HepG2 (cell line): Measurements from ENCODE around the gene LCAT. TPM values are rescaled to one million over a fixed set of nuclear protein-coding genes. Genes with fewer than 3 reads are reported as not detected.

Experiments
- GMEB2 ChIP-seq: IDR thresholded peaks from 2 replicates; pipeline ENCODE4 v1.6.1; 2016; ENCODE audit warnings: missing biosample characterization, missing genetic modification reagents, low read depth
- HCFC1 ChIP-seq: fragments of 150-350 bp; IDR thresholded peaks from 2 replicates; pipeline ENCODE4 v1.6.1; 2014; ENCODE audit warnings: low read depth, low read length
- KDM3A ChIP-seq: IDR thresholded peaks from 2 replicates; pipeline ENCODE4 v1.6.1; 2018; ENCODE audit warnings: low read depth, missing compliant biosample characterization
- KDM5A ChIP-seq: fragments of 200-600 bp; sonication (generic); IDR thresholded peaks from 2 replicates; pipeline ENCODE4 v1.7.0; 2018; ENCODE audit warnings: antibody characterized with exemption, mild to moderate bottlenecking, low read length, borderline replicate concordance
- KDM5B ChIP-seq: sonication (generic); formaldehyde crosslinking; IDR thresholded peaks from 2 replicates; pipeline ENCODE4 v1.4.0; 2020; ENCODE audit warnings: missing genetic modification reagents, mild to moderate bottlenecking, borderline replicate concordance
- NFRKB ChIP-seq: fragments of 450-650 bp; IDR thresholded peaks from 2 replicates; pipeline ENCODE4 v1.6.1; 2017
- NR2F6 ChIP-seq, 2 experiments: IDR thresholded peaks; 2 replicates each; pipeline ENCODE4 v1.6.1; 2016; ENCODE audit warnings: antibody characterized with exemption in 1 of 2, mild to moderate bottlenecking in 1 of 2
- SKI ChIP-seq: fragments of 450-650 bp; IDR thresholded peaks from one replicate; pipeline ENCODE4 v1.6.1; 2018; ENCODE audit warnings: mild to moderate bottlenecking; ENCODE audit not compliant: partially characterized antibody
- ZFP41 ChIP-seq: sonication (generic); formaldehyde crosslinking; IDR thresholded peaks from 2 replicates; pipeline ENCODE4 v1.4.0; 2020; ENCODE audit warnings: mild to moderate bottlenecking, missing genetic modification reagents, borderline replicate concordance
- ZNF234 ChIP-seq: sonication (generic); formaldehyde crosslinking; conservative IDR thresholded peaks from 2 replicates; pipeline ENCODE4 v1.5.1; 2020; ENCODE audit warnings: mild to moderate bottlenecking, missing genetic modification reagents
- ZNF441 ChIP-seq: sonication (generic); formaldehyde crosslinking; IDR thresholded peaks from 2 replicates; pipeline ENCODE4 v1.7.0; 2021; ENCODE audit warnings: missing genetic modification reagents, borderline replicate concordance
- ZNF484 ChIP-seq: sonication (generic); formaldehyde crosslinking; IDR thresholded peaks from 2 replicates; pipeline ENCODE4 v1.5.1; 2020; ENCODE audit warnings: mild to moderate bottlenecking, low read depth, missing genetic modification reagents, borderline replicate concordance
- polyA plus RNA-seq, 8 experiments: library from polyadenylated mRNA; depleted of rRNA in 3 of 8; stranded (reverse) in 7 of 8; unstranded in 1 of 8; fragments of >200 nt; fragmentation: Illumina TruSeq in 4 of 8; extraction: Trizol in 4 of 8; gene quantifications; 2 replicates each; pipeline versions ENCODE4 v1.2.1 to v1.2.3, GENCODE V29; 2011 to 2016; ENCODE audit warnings: low read depth in 4 of 8, missing spikeins in 1 of 8, mixed read lengths in 1 of 8; ENCODE audit not compliant: insufficient read depth in 1 of 8
- total RNA-seq, 5 experiments: library from RNA; depleted of rRNA; stranded (reverse); fragments of >200 nt; fragmentation: Illumina TruSeq; extraction: Trizol; gene quantifications; 2 replicates each; pipeline ENCODE4 v1.2.3, GENCODE V29; 2016; ENCODE audit warnings: low read depth in 1 of 5
- TF ChIP-seq, protein P1 (sequence below): sonication (generic); formaldehyde crosslinking; IDR thresholded peaks from 2 replicates; pipeline ENCODE4 v1.5.1; 2020; ENCODE audit warnings: mild to moderate bottlenecking, missing genetic modification reagents, moderate library complexity
- TF ChIP-seq, protein P2 (sequence below): sonication (generic); formaldehyde crosslinking; IDR thresholded peaks from 2 replicates; pipeline ENCODE4 v1.4.0; 2020; ENCODE audit warnings: mild to moderate bottlenecking, missing genetic modification reagents
- TF ChIP-seq, protein P3 (sequence below): sonication (generic); formaldehyde crosslinking; IDR thresholded peaks from 2 replicates; pipeline ENCODE4 v1.5.0; 2020; ENCODE audit warnings: missing genetic modification reagents, mild to moderate bottlenecking, borderline replicate concordance
- TF ChIP-seq, protein P4 (sequence below): sonication (generic); formaldehyde crosslinking; IDR thresholded peaks from 2 replicates; pipeline ENCODE4 v1.4.0; 2020; ENCODE audit warnings: missing genetic modification reagents, borderline replicate concordance
- TF ChIP-seq, protein P5 (sequence below): sonication (generic); formaldehyde crosslinking; IDR thresholded peaks from 2 replicates; pipeline ENCODE4 v1.8.0; 2022; ENCODE audit warnings: missing genetic modification reagents, low read depth, mild to moderate bottlenecking, borderline replicate concordance

Gene LCAT
- total and polyA plus RNA-seq, 2 of the 13 experiments (the other 11 are each of a cell fraction or from before 2014, with no cell fraction given): 36.1 to 38.9 TPM

GRCh38 chr16:67993207-67994039 lies 49.5 kb upstream of the LCAT start (continued):
- no peak for TF ChIP-seq HCFC1
- TF ChIP-seq ZFP41 (CRISPR knock-in tag): no peak
- no peak for TF ChIP-seq KDM5A
- TF ChIP-seq, protein P1, sequence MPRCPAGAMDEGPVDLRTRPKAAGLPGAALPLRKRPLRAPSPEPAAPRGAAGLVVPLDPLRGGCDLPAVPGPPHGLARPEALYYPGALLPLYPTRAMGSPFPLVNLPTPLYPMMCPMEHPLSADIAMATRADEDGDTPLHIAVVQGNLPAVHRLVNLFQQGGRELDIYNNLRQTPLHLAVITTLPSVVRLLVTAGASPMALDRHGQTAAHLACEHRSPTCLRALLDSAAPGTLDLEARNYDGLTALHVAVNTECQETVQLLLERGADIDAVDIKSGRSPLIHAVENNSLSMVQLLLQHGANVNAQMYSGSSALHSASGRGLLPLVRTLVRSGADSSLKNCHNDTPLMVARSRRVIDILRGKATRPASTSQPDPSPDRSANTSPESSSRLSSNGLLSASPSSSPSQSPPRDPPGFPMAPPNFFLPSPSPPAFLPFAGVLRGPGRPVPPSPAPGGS (CRISPR knock-in tag): no peak; the same call in 1 of the 2 replicates
- TF ChIP-seq KDM5B: peak; percentile 76; the same call in 1 of the 2 replicates
- no peak for TF ChIP-seq NFRKB
- TF ChIP-seq SKI: peak; percentile 58
- no peak for TF ChIP-seq GMEB2 (CRISPR knock-in tag)
- TF ChIP-seq, protein P2, sequence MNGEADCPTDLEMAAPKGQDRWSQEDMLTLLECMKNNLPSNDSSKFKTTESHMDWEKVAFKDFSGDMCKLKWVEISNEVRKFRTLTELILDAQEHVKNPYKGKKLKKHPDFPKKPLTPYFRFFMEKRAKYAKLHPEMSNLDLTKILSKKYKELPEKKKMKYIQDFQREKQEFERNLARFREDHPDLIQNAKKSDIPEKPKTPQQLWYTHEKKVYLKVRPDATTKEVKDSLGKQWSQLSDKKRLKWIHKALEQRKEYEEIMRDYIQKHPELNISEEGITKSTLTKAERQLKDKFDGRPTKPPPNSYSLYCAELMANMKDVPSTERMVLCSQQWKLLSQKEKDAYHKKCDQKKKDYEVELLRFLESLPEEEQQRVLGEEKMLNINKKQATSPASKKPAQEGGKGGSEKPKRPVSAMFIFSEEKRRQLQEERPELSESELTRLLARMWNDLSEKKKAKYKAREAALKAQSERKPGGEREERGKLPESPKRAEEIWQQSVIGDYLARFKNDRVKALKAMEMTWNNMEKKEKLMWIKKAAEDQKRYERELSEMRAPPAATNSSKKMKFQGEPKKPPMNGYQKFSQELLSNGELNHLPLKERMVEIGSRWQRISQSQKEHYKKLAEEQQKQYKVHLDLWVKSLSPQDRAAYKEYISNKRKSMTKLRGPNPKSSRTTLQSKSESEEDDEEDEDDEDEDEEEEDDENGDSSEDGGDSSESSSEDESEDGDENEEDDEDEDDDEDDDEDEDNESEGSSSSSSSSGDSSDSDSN (CRISPR knock-in tag): peak; percentile 55
- TF ChIP-seq NR2F6 (IDR thresholded peaks at IDR 0.05): no peak
- TF ChIP-seq NR2F6 (CRISPR knock-in tag; IDR thresholded peaks at IDR 0.05): peak; percentile 31; the same call in 1 of the 2 replicates
- TF ChIP-seq, protein P3, sequence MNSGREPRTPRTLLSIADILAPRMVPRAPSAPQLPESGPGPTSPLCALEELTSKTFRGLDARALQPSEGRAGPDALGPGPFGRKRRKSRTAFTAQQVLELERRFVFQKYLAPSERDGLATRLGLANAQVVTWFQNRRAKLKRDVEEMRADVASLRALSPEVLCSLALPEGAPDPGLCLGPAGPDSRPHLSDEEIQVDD (CRISPR knock-in tag): peak; percentile 15; the same call in 1 of the 2 replicates
- TF ChIP-seq, protein P4, sequence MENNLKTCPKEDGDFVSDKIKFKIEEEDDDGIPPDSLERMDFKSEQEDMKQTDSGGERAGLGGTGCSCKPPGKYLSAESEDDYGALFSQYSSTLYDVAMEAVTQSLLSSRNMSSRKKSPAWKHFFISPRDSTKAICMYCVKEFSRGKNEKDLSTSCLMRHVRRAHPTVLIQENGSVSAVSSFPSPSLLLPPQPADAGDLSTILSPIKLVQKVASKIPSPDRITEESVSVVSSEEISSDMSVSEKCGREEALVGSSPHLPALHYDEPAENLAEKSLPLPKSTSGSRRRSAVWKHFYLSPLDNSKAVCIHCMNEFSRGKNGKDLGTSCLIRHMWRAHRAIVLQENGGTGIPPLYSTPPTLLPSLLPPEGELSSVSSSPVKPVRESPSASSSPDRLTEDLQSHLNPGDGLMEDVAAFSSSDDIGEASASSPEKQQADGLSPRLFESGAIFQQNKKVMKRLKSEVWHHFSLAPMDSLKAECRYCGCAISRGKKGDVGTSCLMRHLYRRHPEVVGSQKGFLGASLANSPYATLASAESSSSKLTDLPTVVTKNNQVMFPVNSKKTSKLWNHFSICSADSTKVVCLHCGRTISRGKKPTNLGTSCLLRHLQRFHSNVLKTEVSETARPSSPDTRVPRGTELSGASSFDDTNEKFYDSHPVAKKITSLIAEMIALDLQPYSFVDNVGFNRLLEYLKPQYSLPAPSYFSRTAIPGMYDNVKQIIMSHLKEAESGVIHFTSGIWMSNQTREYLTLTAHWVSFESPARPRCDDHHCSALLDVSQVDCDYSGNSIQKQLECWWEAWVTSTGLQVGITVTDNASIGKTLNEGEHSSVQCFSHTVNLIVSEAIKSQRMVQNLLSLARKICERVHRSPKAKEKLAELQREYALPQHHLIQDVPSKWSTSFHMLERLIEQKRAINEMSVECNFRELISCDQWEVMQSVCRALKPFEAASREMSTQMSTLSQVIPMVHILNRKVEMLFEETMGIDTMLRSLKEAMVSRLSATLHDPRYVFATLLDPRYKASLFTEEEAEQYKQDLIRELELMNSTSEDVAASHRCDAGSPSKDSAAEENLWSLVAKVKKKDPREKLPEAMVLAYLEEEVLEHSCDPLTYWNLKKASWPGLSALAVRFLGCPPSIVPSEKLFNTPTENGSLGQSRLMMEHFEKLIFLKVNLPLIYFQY: peak; percentile 71
- TF ChIP-seq, protein P5, sequence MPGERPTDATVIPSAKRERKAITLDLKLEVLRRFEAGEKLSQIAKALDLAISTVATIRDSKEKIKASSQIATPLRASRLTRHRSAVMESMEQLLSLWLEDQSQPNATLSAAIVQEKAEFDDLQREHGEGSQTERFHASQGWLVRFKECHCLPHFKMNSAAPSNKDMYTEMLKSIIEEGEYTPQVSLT (CRISPR knock-in tag): no peak
- TF ChIP-seq KDM3A: peak; percentile 96; the same call in 1 of the 2 replicates
- TF ChIP-seq ZNF441: no peak; the same call in 1 of the 2 replicates
- TF ChIP-seq ZNF234 (CRISPR knock-in tag): no peak; the same call in 1 of the 2 replicates
- no peak for TF ChIP-seq ZNF484 (CRISPR knock-in tag)
